ENCODE data around the gene ZBTB37. TPM values are rescaled to one million over a fixed set of nuclear protein-coding genes. Genes with fewer than 3 reads are reported as not detected.
"Not testable (repeated sequence)": the region's sequence is repeated elsewhere in the genome, so short reads cannot be mapped to it uniquely, and the experiment has no call there.

ZBTB37 gene
- total RNA-seq, 2 donors from 2014 or later = 5.8 to 6.7 TPM

- no peaks in the 10 kb centered on the region for H3K4me1 ChIP-seq
- intact Hi-C loops (cut with DNase I) = no loop called here
- no peaks in the 10 kb centered on the region for H3K27me3 ChIP-seq
- no peak for DNase-seq
- H3K9me3 ChIP-seq = no peaks in the 10 kb centered on the region
- H3K9ac ChIP-seq (ENCODE audit: low read depth in 2 of 2, low read length in 2 of 2) = no peak overlapping the region
- no peaks in the 10 kb centered on the region for H3K36me3 ChIP-seq
- no peak overlapping the region for H3K4me3 ChIP-seq
- no peak overlapping the region for H3K27ac ChIP-seq
- no peak for TF ChIP-seq CTCF (IDR thresholded peaks at IDR 0.05)
Measured at GRCh38 chr1:173871091-173871490, 2.9 kb downstream of the ZBTB37 start.

- DNase-seq = no peak
- intact Hi-C loops (cut with DNase I) = no loop called here
- Histone ChIP-seq H3K9ac (ENCODE audit: low read depth in 2 of 2, low read length in 2 of 2) (no peak overlapping the region), H3K27me3 (no peaks in the 10 kb centered on the region), H3K9me3 (no peaks in the 10 kb centered on the region), H3K36me3 (no peaks in the 10 kb centered on the region), H3K4me3 (no peak overlapping the region), H3K27ac (no peak overlapping the region), H3K4me1 (no peaks in the 10 kb centered on the region)
- no peak for TF ChIP-seq CTCF (IDR thresholded peaks at IDR 0.05)
Measured at GRCh38 chr1:173871500-173871899, 3.3 kb downstream of the ZBTB37 start.

- H3K9me3 ChIP-seq = no peaks in the 10 kb centered on the region
- no peak for DNase-seq
- H3K36me3 ChIP-seq = no peaks in the 10 kb centered on the region
- H3K27ac ChIP-seq = no peak overlapping the region
- no peaks in the 10 kb centered on the region for H3K4me1 ChIP-seq
- no peak overlapping the region for H3K4me3 ChIP-seq
- TF ChIP-seq CTCF (IDR thresholded peaks at IDR 0.05) = no peak
- no peak overlapping the region for H3K9ac ChIP-seq (ENCODE audit: low read depth in 2 of 2, low read length in 2 of 2)
- no peaks in the 10 kb centered on the region for H3K27me3 ChIP-seq
- intact Hi-C loops (cut with DNase I) = no loop called here
Measured at GRCh38 chr1:173876732-173877131, 8.6 kb downstream of the ZBTB37 start.

- Histone ChIP-seq H3K9ac (ENCODE audit: low read depth in 2 of 2, low read length in 2 of 2) (no peak overlapping the region), H3K36me3 (no peaks in the 10 kb centered on the region)
Measured at GRCh38 chr1:173878251-173878650, 10.1 kb downstream of the ZBTB37 start.

GRCh38 chr1:173881117-173881516, 12.9 kb downstream of the ZBTB37 start:
- H3K27ac ChIP-seq; H3K9ac ChIP-seq (ENCODE audit: low read depth in 2 of 2, low read length in 2 of 2); H3K4me3 ChIP-seq; H3K4me1 ChIP-seq; H3K27me3 ChIP-seq; H3K9me3 ChIP-seq; DNase-seq; H3K36me3 ChIP-seq; intact Hi-C loops (cut with DNase I): not testable (repeated sequence)

More at GRCh38 chr1:173878251-173878650, 10.1 kb downstream of the ZBTB37 start:
- no peaks in the 10 kb centered on the region for H3K4me1 ChIP-seq
- H3K4me3 ChIP-seq = no peak overlapping the region
- H3K9me3 ChIP-seq = no peaks in the 10 kb centered on the region
- no peaks in the 10 kb centered on the region for H3K27me3 ChIP-seq
- intact Hi-C loops (cut with DNase I) = no loop called here
- no peak overlapping the region for H3K27ac ChIP-seq
- no peak for DNase-seq
- TF ChIP-seq CTCF (IDR thresholded peaks at IDR 0.05) = no peak

- TF ChIP-seq CTCF (IDR thresholded peaks at IDR 0.05) = no peak
- no peaks in the 10 kb centered on the region for H3K27me3 ChIP-seq
- no peaks in the 10 kb centered on the region for H3K4me1 ChIP-seq
- no peak for DNase-seq
- H3K36me3 ChIP-seq = no peaks in the 10 kb centered on the region
- H3K9ac ChIP-seq (ENCODE audit: low read depth in 2 of 2, low read length in 2 of 2) = no peak overlapping the region
- intact Hi-C loops (cut with DNase I) = no loop called here
- H3K4me3 ChIP-seq = no peak overlapping the region
- H3K9me3 ChIP-seq = no peaks in the 10 kb centered on the region
- H3K27ac ChIP-seq = no peak overlapping the region
Measured at GRCh38 chr1:173884701-173885100, 16.5 kb downstream of the ZBTB37 start.
